Tongue (tissue), 2 donors: ENCODE measurements around the gene STX3. TPM values are rescaled to one million over a fixed set of nuclear protein-coding genes. Genes with fewer than 3 reads are reported as not detected.
A peak's percentile ranks its signal among the peaks of the same experiment; 100 is the strongest.

ENCODE experiments used
- DNase-seq: peaks from one replicate; pipeline ENCODE4 v3.0.0-alpha.2; 2015
- total RNA-seq: library from RNA; depleted of rRNA; stranded (reverse); fragments of >200 nt; gene quantifications from one replicate; pipeline ENCODE4 v1.2.3, GENCODE V29; 2014

The STX3 gene
- total RNA-seq: 11.4 TPM

DNA sequence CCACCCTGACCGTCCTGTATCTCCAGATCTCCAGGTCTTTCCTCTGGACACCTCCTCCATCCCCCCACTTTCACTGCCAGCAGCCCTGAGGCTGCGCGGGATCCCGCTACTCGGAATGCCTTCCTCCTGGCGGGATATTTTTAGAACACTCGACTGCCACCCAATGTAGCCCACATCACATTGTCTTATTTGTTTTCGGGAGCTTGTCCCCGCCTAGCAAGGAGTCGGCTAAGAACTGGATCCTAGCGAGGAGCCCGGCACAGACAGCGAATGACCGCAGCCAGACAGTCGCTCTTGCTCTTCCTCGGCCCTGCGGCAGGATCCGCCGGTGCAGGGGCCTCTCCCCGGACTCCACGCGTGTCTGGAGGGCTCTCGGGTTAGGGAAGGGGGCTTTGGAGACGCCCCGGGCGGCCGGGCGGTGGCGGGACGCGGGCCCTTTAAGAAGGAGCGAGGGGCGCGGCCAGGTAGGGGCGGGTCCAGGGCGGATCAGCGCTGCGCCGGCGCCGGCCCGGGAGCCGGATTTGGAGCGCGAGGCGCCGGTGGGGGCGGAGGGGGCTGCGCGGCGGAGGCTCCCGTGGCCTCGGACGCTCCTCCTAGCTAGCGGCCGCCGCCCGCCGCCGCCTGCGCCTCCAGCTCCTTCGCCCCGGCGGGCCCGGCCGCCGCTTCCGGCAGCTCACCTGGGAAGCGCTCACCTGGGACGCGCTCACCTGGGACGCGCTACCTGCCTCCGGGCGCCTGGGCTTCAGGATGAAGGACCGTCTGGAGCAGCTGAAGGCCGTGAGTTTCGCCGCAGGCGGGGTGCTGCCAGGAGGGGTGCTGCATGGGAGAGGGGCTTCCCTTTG lies at the start of gene STX3:
TSS of gene STX3 (plus strand) at position 518 of the 842 bp plus-strand sequence. CDS start at position 748, 230 bp downstream.
- peak; percentile 58 for DNase-seq

DNA sequence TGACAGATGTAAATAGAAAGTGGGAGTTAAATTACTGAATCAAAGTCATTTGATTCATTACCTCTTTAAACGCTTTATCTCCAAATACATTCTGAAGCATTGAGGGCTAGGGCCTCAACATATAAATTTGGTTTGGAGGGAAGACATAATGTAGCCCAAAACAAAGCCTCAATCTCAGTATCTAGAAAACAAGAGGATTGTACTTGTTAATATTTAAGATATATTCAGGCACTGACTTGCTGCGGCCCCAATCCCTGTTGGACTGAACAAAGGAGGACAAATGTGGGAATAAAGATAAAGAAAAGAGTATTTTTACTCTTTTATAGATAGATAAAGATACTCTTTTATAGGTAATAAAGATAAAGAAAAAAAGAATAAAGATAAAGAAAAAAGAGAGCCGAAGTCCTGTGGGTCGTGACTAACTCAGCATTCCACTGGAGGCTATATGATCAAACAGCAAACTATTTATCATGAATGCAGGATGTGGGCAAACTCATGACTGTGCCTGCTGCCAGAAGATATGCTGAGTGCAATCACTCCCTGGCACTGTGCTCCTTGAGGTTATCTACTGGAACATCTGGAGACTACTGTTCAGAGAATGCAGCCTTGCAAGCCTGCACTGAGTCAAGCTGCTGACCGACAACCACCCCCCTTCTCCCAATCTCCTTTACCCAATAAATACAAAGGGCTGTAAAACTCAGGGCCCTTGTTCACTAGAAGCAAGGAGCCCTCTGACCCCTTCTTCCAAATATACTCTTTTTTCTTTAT lies 48.5 kb upstream of the STX3 start:
- DNase-seq: no peak

DNA sequence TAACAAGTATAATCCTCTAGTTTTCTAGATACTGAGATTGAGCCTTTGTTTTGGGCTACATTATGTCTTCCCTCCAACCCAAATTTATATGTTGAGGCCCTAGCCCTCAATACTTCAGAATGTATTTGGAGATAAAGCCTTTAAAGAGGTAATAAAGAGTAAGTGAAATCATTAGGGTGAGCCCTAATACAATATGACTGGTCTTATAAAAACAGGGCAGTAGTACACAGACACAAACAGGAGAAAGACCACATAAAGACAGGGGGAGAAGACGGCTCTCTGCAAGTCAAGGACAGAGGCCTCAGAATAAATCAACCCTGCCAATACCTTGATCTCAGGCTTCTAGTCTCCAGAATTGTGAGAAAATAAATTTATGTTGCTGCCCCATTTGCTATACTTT lies 47.8 kb upstream of the STX3 start:
- no peak for DNase-seq

DNA sequence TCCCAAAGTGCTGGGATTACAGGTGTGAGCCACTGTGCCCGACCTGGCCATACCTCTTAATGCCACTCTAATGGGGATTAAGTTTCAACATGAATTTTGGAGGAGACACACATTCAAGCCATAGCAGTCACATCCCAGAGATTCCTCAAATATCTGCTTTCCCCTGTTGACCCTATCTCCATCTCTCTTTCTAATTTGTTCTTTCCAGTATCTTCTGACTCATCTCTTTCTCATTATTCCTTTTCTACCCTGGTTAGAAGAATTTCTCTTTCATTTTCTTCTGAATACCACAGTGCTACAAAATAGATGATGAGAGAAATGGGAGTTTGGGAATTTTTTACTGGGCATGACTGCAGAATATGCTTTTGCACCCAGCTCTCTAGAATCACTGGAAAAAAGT lies 46.6 kb upstream of the STX3 start:
- DNase-seq: no peak

DNA sequence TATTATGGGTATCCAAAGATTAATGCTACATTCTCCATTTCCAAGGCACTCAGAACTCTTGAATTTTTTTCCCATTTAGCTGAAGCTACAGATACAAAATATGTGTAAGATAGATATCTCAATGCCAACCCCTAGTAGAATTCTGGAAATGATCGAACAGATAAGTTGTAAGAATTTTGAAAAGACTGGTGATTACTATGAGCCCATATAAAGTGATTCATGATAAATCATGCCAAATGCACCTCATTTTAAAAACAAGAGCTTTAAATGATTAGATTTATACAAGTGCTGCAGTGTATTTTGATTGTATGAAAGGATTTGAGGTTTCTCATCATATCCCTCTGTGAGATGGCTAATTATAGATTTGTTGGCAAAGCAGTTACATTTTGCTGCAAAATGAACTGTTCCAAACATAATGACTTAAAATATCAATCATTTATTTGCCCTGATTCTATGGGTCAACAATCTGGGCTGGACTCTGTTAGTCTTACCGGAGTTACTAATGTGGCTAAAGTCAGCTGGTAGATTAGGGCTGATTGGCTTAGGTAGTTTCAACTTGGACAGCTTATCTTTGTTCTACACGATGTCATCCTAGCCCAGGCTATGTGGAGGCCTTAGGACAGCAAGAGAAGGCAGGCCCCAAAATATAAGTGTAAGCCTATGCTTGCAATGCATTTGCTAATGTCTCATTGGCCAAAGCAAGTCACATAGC lies 44.9 kb upstream of the STX3 start:
- no peak for DNase-seq

DNA sequence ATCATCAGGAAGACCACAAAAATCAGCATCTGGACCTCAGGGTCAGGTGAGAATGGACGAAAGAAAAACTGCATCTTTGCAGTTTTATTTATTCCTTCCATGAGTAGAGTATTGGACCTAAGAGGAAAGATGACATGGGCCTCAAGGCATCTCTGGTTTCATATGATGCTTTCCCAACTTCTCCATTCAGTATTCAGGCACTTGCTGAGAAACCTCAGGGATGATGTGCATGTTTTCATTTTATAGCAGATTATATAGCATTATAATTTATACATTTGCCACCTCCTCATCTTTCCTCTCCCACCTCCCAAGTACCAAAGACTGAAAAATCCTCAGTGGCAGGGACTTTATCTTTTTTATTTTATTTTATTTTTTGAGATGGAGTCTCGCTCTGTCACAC lies 41.4 kb upstream of the STX3 start, which contains the start of gene OR10V1:
TSS of gene OR10V1 (minus strand) at position 101 of the 400 bp plus-strand sequence. CDS start at position 101, 0 bp downstream.
- no peak for DNase-seq

DNA sequence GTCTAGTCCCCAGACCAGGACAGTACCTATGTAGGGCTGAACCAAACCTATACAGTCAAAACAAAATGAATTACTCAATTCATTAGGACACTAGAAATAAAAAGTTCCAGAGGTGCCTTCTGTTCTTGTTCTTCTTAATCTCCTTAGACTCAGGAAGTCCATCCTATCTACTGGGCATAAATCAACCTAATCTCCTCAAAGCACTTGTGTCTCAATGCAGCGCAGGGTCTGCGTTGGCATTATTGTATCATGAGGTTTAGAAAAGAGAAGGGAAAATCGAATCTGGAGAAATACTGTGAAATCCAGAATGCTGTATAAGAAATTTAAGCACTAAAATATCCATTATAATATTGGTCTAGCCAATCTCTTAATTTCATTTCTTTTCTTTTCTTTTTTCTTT lies 39.1 kb upstream of the STX3 start:
- DNase-seq: no peak

DNA sequence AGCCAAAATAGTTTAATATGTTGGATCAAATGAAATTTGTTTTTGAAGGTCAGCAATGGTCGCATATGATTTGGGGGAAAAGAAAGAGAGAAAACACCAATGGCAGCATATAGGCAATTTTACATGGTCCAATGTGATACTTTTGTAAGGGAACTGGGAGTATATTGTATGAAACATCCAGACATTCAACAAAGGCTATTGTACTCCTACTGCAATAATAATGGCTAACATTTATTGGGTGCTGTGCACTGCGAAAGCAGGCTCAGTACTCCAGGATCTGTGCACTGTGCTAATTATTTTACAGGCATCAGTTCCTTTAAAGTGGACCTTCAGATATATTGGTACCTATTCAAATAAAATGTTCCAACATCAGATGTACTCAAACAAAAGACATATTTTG lies 35.6 kb upstream of the STX3 start:
- no peak for DNase-seq

DNA sequence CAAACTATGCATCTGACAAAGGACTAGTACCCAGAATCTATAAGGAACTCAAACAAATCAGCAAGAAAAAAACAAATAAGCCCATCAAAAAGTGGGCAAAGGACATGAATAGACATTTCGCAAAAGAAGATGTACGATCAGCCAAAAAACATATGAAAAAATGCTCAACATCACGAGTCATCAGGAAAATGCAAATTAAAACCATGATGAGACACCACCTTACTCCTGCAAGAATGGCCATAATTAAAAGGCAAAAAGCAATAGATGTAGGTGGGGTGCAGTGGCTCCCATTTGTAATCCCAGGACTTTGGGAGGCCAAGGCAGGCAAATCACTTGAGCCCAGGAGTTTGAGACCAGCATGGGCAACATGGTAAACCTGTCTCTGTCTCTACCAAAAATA lies 31.1 kb upstream of the STX3 start:
- DNase-seq: no peak

DNA sequence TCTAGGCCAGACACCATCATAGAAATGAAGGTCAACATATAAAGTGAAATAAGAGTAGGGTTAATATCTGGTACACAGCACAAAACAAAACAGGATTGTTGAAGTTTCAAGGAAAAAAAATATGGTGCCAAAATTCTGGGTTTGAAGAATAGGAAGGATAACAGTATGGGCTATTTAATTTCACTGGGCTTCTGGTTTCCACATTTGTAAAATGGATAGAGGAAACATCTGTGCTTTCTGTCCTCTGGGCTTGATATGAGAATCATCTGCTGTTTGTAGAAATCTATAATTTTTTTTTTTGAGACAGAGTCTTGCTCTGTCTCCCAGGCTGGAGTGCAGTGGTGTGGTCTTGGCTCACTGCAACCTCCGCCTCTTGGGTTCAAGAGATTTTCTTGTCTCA lies 27.8 kb upstream of the STX3 start:
- DNase-seq: no peak

DNA sequence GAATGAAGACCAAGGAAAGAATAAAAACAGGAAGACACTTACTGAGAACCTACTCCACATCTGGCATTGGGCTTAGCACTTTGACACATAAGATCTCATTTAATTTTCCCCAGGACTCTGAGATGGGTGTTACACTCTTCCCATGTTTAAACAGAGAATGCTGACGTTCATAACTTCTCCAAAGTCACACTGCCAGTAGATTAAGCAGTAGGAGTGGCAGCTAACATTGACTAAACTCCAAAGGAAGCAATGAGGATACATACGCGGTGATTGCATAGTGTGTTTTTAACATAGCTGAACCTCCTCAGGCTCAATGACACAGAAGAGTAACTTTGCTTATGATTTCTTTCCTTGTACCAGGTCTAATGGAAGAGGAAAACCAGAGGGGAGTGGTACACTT lies 27.0 kb upstream of the STX3 start:
- no peak for DNase-seq

DNA sequence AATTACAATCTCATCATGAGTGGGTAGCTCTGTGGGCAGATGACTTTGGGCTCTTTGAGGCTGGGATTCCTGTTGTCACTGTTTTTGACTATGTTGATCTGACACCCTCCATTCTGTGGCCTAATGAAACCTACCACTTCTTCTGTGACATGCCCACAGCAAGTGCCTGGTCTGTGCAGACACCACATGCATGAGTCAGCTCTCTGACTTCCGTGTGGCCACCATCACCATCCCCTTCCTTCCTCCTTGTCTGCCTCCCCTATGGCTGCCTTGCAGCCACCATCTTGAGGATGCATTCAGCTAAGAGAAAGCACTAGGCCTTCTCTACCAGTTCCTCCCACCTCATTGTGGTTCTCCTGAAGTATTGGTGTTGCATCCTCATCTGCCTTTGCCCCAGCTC lies 26.3 kb upstream of the STX3 start:
- no peak for DNase-seq

DNA sequence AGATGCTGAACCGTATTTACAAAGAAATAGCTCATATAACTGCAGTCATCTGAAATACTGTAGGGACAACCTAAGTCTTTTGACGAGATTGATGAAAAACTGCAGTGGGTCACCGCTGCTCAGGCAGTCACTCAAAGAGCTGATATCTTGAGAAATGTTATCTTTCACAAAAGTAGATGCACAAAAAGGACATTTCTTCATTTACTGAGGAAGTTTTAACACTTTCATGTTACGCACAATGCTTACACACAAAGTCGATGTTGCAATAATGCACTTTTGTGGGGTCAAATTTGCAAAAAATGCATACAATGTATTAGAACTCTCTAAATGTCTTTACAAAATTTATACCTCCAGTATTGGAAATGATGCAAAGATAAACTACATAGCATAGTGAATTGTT lies 25.3 kb upstream of the STX3 start:
- no peak for DNase-seq

DNA sequence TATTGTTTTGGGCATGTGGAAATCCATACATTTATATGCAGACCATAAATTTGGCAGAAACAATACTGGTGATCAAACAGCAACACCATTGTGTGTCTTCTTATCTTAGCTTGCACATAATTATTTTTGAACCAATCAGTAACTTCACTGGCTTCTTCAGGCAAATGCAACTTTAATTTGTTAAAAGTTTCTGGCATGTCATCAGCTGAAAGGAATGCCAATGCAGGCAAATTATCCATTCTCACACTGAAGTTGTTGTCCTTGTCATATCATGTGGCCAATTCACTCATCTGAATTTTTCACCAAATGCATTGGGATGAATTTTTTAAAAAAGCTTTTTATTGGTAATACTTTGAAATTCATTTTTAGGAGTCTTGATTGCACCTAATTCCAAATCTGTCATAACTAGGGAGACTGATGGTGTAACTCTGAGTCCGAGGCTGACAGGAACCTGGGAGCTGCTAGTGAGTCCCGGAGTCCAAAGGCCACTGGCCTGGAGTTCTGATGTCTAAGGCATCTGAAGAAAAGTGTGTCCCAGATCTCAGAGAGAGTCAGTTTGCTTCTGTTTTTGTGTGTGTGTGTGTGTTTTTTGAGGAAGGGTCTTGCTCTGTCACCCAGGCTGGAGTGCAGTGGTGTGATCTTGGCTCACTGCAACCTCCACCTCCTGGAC lies 24.1 kb upstream of the STX3 start:
- DNase-seq: no peak

DNA sequence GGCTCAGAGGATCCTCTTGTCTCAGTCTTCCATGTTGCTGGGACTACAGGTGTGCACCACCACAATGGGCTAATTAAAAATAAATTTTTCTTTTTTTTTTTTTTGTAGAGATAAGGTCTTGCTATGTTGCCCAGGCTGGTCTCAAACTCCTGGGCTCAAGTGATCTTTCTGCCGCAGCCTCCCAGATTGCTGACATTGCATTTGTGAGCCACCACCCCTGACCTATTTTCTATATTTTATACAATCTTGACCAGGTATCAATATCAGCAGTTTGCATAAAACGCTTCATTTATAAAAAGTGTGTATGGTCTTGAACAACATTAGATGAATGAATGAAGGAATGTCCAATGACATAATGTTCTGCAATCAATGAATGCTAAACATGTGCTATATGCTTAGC lies 9.1 kb upstream of the STX3 start:
- DNase-seq: no peak

DNA sequence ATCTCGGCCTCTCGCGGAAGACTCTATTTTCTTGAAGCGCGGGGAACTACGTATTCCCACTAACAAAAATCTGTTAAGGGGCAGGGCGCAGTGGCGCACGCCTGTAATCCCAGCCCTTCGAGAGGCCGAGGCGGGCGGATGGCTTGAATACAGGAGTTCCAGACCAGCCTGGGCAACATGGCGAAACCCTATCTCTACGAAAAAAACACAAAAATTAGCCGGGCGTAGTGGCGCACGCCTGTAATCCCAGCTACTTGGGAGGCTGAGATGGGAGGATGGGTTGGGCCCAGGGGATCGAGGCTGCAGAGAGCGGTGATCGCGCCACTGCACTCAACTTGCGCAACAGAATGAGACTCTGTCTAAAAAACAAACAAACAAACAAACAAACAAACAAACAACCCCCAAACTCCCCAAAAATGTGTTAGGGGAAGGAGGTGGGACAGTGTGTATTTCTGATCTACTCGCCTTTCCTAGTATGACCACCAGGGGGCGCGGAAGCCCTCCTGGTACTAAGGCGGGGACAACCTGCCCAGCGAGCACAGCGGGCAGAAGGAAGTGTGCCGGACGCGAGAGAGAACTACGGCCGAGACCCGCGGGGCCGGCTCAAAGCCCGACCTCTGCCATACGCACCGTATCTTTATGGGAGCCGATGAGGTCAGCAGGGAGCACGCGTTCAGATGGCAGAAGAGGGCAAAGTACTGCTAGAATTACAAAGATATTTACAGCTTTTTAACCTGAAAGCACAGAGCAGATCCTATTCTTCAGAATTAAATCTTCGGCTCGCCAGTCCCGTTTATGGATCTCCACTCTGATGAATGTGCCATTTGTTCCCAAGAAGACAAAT lies 1.3 kb upstream of the STX3 start:
- DNase-seq: peak; percentile 88

DNA sequence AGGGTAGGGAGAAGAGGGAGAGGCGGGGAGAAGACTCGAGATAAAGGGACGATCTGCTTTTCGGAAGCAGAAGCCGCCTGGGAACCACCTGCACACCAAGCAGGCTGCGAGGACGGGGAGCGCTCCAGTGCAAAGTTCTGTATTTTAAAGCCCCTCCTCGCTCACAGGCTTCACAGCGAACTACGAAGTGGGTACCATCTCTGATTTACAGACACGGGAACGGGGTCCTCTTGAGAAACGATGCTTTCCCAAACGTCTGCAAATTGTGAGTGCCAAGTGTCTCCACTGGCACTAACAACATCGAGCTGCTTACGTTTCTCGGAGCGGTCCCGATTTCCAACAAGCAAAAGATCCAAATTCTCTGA lies 700 bp upstream of the STX3 start:
- DNase-seq: peak; percentile 15

DNA sequence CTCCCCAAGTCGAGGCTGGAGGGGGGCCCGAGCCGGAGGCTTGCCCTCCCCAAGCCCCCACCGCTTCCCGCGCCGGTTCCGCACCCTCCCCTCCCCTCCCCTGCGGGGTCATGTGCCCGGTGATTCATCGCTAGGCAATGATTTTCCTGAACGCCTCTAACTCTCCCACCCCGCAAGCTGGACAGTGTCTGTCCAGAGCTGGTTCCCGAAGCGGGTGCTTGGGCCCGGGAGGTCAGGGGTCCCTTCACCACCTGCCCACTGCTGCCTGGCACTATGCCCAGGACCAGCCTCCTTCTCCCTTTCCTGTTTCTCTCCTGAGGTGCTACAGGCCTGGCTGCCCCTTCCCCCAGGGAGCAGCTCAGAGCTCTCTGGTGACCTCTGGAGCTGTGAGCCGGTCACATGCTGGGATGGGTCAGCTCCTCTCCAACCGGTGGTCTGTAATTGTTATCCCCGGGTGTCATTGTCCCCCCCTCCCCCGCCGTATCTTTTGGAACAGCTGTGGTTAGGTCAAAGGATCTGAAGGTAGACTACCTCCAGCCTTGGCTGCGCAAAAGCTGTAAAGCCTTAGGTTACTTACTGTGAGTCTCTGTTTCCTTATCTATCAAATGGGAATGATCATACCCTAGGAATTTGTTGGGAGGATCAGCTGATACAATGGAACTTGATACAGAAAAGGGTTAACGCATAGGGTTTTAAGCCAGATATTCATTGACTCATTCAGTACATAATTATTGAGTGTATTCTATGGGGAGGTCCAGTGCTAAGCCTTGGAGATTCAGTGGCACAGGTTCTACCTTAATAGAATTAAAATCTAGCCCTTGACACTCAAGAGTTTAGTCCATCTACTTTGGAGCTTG lies 753 bp downstream of the STX3 start:
- peak; percentile 27 for DNase-seq

DNA sequence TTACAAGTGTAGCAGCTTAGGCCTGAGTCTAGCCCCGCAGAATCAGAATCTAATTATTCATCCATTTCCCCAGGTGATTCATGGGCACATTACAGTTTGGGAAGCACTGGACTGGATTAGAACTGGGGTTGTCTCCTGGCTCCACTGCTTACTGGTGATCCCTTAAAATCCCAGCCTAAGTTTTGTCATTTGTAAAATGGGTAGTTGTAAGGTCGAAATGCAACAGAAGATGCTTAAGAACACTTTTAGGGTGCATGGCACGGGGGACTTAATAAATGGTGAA lies 1.3 kb downstream of the STX3 start:
- DNase-seq: no peak

DNA sequence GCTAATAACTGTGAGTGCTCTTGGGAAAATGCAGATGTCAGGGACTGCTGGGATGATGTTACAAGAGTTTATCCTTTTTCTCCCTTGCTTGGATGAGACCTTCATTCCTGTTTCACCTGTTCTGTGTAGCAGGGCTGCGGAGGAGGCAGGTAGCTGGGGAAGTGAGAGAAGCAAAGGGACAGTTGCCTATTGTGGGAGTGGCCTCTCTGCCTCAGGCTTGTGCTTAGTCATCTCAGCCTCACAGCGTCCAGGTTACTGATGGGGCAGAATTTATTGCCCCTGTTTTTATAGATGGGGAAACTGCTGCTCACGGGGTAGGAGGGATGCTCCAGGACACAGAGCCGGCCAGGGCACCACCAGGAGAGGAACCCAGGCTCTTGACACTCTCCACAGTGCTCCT lies 1.7 kb downstream of the STX3 start:
- DNase-seq: no peak
